CD4-positive, alpha-beta memory T cell (primary cell): ENCODE data around the gene PUSL1. TPM values are rescaled to one million over a fixed set of nuclear protein-coding genes. Genes with fewer than 3 reads are reported as not detected.
A peak's percentile ranks its signal among the peaks of the same experiment; 100 is the strongest.

Experiments
- CTCF ChIA-PET: fragments of 350-600 bp; sonication (Branson Sonifier 250); formaldehyde crosslinking; loops from one replicate; lab custom pipeline; 2021; ENCODE audit warnings: inconsistent platforms; ENCODE audit not compliant: partially characterized antibody; lab: Charles Lee
- POLR2A ChIA-PET: fragments of 350-600 bp; sonication (Branson Sonifier 250); formaldehyde crosslinking; loops from one replicate; lab custom pipeline; 2021; ENCODE audit not compliant: partially characterized antibody; lab: Charles Lee
- DNase-seq, 5 donors: peaks; one replicate each; pipeline versions ENCODE4 v3.0.0 to v3.0.0-alpha.2; 2020 to 2022; ENCODE audit warnings: mixed read lengths in 1 of 5
- H3K27ac ChIP-seq: one replicate; pipeline ENCODE4 v1.7.0; 2013; ENCODE audit warnings: low read depth, low read length
- H3K27me3 ChIP-seq: 2 replicates; pipeline ENCODE4 v1.7.0; 2013; ENCODE audit warnings: mild to moderate bottlenecking, low read length, moderate library complexity; ENCODE audit not compliant: insufficient read depth
- H3K36me3 ChIP-seq: 2 replicates; pipeline ENCODE4 v1.7.0; 2013; ENCODE audit warnings: mild to moderate bottlenecking, low read length, moderate library complexity; ENCODE audit not compliant: insufficient read depth
- H3K4me1 ChIP-seq: 2 replicates; pipeline ENCODE4 v1.7.0; 2013; ENCODE audit warnings: mild to moderate bottlenecking, low read length, moderate library complexity; ENCODE audit not compliant: insufficient read depth
- H3K4me3 ChIP-seq, 2 donors: one replicate each; pipeline ENCODE4 v1.7.0; 2013; ENCODE audit warnings: low read length in 2 of 2, mild to moderate bottlenecking in 1 of 2
- H3K9me3 ChIP-seq, 2 donors: one replicate each; pipeline ENCODE4 v1.7.0; 2013; ENCODE audit warnings: low read length in 2 of 2, control low read depth in 1 of 2; ENCODE audit not compliant: control insufficient read depth in 1 of 2
- H3K27ac Mint-ChIP-seq, 7 donors: one replicate each; pipeline ENCODE4 v1.8.0; 2020 to 2021; ENCODE audit warnings: mixed read lengths in 7 of 7, mild to moderate bottlenecking in 6 of 7, inconsistent platforms in 3 of 7, moderate library complexity in 3 of 7
- H3K27me3 Mint-ChIP-seq, 2 donors: one replicate each; pipeline ENCODE4 v1.8.0; 2020 to 2021; ENCODE audit warnings: mixed read lengths in 2 of 2
- H3K36me3 Mint-ChIP-seq, 2 donors: one replicate each; pipeline ENCODE4 v1.8.0; 2020 to 2021; ENCODE audit warnings: mixed read lengths in 2 of 2, inconsistent platforms in 1 of 2, mild to moderate bottlenecking in 1 of 2
- H3K4me1 Mint-ChIP-seq, 4 donors: one replicate each; pipeline ENCODE4 v1.8.0; 2020 to 2021; ENCODE audit warnings: mixed read lengths in 4 of 4, mild to moderate bottlenecking in 1 of 4
- H3K4me3 Mint-ChIP-seq, 8 donors: one replicate each; pipeline ENCODE4 v1.8.0; 2020 to 2021; ENCODE audit warnings: mixed read lengths in 8 of 8, mild to moderate bottlenecking in 7 of 8, moderate library complexity in 6 of 8, inconsistent platforms in 3 of 8
- H3K9me3 Mint-ChIP-seq, 8 donors: one replicate each; pipeline ENCODE4 v1.8.0; 2020 to 2021; ENCODE audit warnings: mixed read lengths in 8 of 8, mild to moderate bottlenecking in 5 of 8, inconsistent platforms in 3 of 8, moderate library complexity in 1 of 8
- intact Hi-C: fragments of 100-400 bp; cut with micrococcal nuclease; formaldehyde crosslinking; loops from one replicate; pipeline ENCODE4 v1.15.1; 2023
- polyA plus RNA-seq, 2 donors: library from polyadenylated mRNA; unstranded; fragments of 300-500 nt; fragmentation: Illumina TruSeq; gene quantifications; one replicate each; pipeline ENCODE4 v1.2.3, GENCODE V29; 2021
- total RNA-seq, 2 experiments: library from RNA; stranded (reverse); gene quantifications; one replicate each; pipeline ENCODE4 v1.2.3, GENCODE V29; 2021

Gene PUSL1
- total and polyA plus RNA-seq, 4 experiments from 2014 or later: 15.4 to 27.9 (median 20.4) TPM

DNA sequence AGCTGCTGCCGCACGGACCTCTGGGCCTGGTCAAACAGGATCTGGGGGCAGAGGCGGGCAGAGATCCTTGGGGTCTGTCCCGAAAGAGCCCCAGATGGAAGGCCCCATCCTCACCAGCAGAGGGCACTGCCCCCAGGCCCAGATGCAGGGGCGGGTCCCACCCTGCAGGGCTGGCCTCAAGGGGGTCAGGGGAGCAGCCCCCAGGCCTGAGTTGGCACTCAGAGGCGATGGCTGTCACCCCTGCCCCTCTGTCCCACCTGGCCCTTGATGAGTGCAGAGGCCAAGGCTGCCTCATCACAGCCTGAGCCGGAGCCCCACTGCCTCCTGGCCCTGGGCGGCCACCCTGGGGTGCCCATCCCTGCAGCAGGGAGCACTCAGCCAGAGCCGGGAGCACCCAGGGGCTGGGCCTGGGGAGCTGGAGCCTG is 6.4 kb upstream of the PUSL1 start:
- Mint-ChIP-seq H3K36me3 (peaks cover 0 to 3% of the 10 kb centered on the region in 2 donors), H3K27me3 (no peaks in the 10 kb centered on the region), H3K9me3 (peaks cover 0 to 2% (median 0%) of the 10 kb centered on the region in 8 donors), H3K27ac (no peak overlapping the region), H3K4me3 (no peak overlapping the region), H3K4me1 (peaks cover 12 to 20% (median 13%) of the 10 kb centered on the region in 4 donors)
- H3K27ac ChIP-seq: no peak overlapping the region
- peaks cover 26% of the 10 kb centered on the region for H3K4me1 ChIP-seq
- H3K27me3 ChIP-seq: no peaks in the 10 kb centered on the region
- no peak overlapping the region for H3K4me3 ChIP-seq
- H3K9me3 ChIP-seq: no peaks in the 10 kb centered on the region
- no peak for DNase-seq
- intact Hi-C loops: no loop called here
- ChIA-PET POLR2A (no interaction called here), CTCF (no interaction called here)
- H3K36me3 ChIP-seq: no peaks in the 10 kb centered on the region

DNA sequence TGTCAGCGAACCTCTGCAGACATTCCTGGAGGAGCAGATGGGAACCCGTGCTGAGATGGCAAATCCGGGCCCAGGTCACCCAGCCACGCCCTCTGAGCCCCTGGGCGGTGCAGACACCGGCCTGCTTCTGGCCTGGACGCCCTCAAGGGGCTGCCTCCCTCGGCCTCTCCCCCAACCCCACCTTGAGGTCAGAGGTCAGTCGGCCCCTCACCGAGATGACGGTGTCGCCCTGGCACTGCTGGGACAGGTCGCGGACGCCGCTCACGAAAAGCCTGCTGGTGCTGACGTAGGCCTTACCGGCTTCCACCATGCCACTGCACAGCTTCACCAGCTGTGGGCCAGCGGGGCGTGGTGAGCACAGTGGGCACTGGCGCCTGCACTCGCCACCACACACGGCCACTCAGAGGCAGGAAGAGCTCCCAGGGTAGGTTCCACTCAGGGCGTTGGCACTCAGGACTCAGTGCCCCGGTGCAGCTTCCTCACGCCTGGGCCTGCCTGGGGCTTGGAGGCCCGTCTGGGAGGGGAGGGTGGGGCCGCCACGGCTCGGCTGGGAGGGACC is 5.4 kb upstream of the PUSL1 start:
- Histone ChIP-seq H3K9me3 (no peaks in the 10 kb centered on the region), H3K4me3 (no peak overlapping the region), H3K27me3 (no peaks in the 10 kb centered on the region), H3K36me3 (no peaks in the 10 kb centered on the region), H3K4me1 (peaks cover 29% of the 10 kb centered on the region), H3K27ac (no peak overlapping the region)
- CTCF ChIA-PET: no interaction called here
- POLR2A ChIA-PET: no interaction called here
- H3K4me1 Mint-ChIP-seq: peaks cover 14 to 23% (median 16%) of the 10 kb centered on the region in 4 donors
- no peak for DNase-seq
- peaks cover 0 to 4% of the 10 kb centered on the region in 2 donors for H3K36me3 Mint-ChIP-seq
- H3K9me3 Mint-ChIP-seq: peaks cover 0 to 2% (median 0%) of the 10 kb centered on the region in 8 donors
- no peak overlapping the region for H3K27ac Mint-ChIP-seq
- H3K27me3 Mint-ChIP-seq: no peaks in the 10 kb centered on the region
- H3K4me3 Mint-ChIP-seq: no peak overlapping the region
- intact Hi-C loops: no loop called here

DNA sequence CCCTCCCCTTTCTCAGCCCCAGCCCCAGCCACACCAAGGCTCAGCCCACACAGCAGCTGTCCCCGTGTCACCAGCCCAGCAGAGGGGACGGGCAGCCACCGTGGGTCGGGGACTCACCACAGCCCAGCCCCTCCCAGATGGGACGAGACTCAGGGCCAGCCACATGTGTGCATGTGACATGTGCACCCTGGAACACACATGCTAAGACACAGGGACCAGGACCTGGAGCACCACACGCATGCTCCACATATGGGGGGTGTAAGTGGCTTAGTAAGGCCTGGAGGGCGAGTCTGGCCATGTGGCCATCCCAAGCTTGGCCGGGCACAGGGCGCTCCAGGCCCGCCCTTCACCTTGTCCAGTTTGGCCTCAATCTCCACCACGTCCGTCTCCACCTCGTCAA is 4.7 kb upstream of the PUSL1 start:
- CTCF ChIA-PET: no interaction called here
- Mint-ChIP-seq H3K9me3 (peaks cover 0 to 2% (median 0%) of the 10 kb centered on the region in 8 donors), H3K4me1 (peaks cover 14 to 29% (median 16%) of the 10 kb centered on the region in 4 donors), H3K27ac (no peak overlapping the region), H3K36me3 (peaks cover 0 to 7% of the 10 kb centered on the region in 2 donors), H3K4me3 (no peak overlapping the region), H3K27me3 (no peaks in the 10 kb centered on the region)
- Histone ChIP-seq H3K4me3 (no peak overlapping the region), H3K27ac (no peak overlapping the region), H3K9me3 (no peaks in the 10 kb centered on the region), H3K36me3 (no peaks in the 10 kb centered on the region), H3K27me3 (no peaks in the 10 kb centered on the region), H3K4me1 (peaks cover 29% of the 10 kb centered on the region)
- intact Hi-C loops: no loop called here
- POLR2A ChIA-PET: no interaction called here
- no peak for DNase-seq

DNA sequence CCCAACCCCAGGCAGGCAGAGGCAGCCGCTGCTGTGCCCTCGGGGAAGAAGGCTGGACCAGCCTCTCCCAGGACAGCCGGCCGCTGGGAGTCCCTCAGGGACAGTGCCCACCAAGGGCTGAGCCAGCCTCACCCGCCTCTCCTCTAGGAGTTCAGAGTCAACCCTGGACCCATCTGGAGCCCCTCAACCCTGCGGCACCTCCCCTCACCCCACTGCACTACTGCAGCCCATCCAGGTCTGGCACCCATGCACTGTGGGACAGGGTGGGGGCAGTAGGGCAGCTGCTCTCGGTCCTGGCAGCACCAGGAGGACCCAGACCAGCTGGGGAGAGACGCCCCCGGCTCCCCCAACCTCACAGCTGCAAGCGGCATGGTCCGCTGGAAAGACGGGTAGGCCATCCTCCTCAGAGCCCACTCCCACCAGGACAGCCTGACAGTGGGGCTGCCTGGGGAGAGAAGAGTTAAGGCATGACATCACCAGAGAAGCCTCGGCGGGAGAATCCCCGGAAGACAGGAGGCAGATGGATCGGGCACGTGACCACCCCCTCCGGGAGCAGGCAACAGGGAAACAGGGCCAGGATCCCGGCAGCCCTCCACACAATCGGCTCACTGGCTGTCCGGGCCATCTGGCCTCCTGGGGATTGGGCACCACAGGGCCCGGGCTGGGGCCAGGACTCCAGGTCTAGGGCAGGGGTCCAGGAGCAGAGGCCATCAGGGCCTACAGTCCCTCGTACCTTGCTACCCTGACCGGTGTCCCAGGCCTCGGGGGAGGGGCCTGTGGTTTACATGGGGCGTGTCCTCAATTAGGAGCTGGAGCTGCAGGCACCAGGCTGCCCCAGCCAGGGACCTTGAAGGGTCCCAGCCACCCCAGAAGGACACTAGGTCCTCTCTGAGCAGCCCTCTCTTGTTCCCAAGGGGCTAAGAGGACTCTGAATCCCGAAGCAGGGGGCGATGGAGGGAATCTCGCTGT is 3.8 kb upstream of the PUSL1 start:
- Histone ChIP-seq H3K27ac (peak overlapping the region; percentile 24), H3K27me3 (no peaks in the 10 kb centered on the region), H3K36me3 (no peaks in the 10 kb centered on the region), H3K4me1 (peaks cover 34% of the 10 kb centered on the region), H3K9me3 (no peaks in the 10 kb centered on the region), H3K4me3 (no peak overlapping the region)
- no peak for DNase-seq
- Mint-ChIP-seq H3K27ac (peak overlapping the region in 3 of 7 donors; percentile 60 to 92 (median 88)), H3K4me1 (peaks cover 14 to 29% (median 19%) of the 10 kb centered on the region in 4 donors), H3K9me3 (peaks cover 0 to 2% (median 0%) of the 10 kb centered on the region in 8 donors), H3K27me3 (no peaks in the 10 kb centered on the region), H3K4me3 (peak overlapping the region in 7 of 8 donors; percentile 35 to 92 (median 87)), H3K36me3 (peaks cover 0 to 7% of the 10 kb centered on the region in 2 donors)
- CTCF ChIA-PET: interaction anchor here (0.9 to 1.4 kb wide), 6 partner anchors 43 to 200 kb away, joined by 3 to 9 read pairs (median 6); partner anchors contain the start of gene AURKAIP1
- POLR2A ChIA-PET: interaction anchor here (0.6 to 1.4 kb wide), 7 partner anchors 10 to 146 kb away, joined by 3 to 7 read pairs (median 3); partner anchors contain the start of genes AURKAIP1 and UBE2J2
- intact Hi-C loops: no loop called here

DNA sequence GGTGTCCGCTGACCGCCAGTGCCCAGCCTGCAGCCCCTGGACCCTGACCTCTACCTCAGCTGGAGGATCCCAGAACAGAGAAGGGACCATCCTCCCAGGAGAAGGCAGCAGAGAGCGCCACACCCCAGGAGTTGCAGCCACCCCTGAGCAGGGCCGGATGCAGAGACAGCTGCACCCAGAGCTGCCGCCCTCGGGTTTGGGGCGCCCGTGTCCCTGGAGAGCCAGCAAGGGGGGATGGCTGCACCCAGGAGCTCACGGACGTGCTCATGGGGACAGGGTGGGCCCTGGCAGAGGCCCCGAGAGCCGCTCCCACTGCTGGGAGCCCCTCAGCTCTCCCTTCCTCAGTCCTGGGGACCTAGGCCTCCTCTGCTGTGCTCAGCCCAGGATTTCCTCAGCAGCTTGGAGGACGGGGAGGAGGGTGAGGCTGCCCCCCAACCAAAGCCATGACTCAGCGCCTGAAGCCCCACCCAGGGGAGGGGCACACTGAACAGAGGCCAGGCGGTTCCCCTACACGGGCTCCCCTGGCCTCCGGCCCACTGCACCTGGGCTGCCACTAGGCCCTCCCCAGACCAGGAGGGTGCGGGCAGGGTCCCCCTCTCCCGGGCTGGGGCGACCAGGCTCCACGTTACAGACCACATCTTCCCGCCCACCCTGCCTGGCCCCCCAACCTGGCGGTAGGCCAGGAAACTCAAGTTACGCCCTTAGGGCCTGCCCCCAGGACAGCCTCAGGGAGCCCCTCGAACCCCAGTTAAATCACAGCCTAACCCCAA is 2.9 kb upstream of the PUSL1 start:
- H3K27me3 ChIP-seq: no peaks in the 10 kb centered on the region
- Mint-ChIP-seq H3K9me3 (peaks cover 0 to 2% (median 0%) of the 10 kb centered on the region in 8 donors), H3K27ac (peak overlapping the region in 5 of 7 donors; percentile 41 to 92 (median 85)), H3K27me3 (no peaks in the 10 kb centered on the region), H3K4me3 (peak overlapping the region; percentile 84 to 92 (median 89)), H3K4me1 (peaks cover 13 to 29% (median 20%) of the 10 kb centered on the region in 4 donors), H3K36me3 (peaks cover 0 to 7% of the 10 kb centered on the region in 2 donors)
- H3K4me3 ChIP-seq: peak overlapping the region in 1 of 2 donors; percentile 39
- no peaks in the 10 kb centered on the region for H3K9me3 ChIP-seq
- intact Hi-C loops: no loop called here
- H3K4me1 ChIP-seq: peaks cover 36% of the 10 kb centered on the region
- ChIA-PET CTCF (interaction anchor here (0.9 to 1.4 kb wide), 6 partner anchors 42 to 199 kb away, joined by 3 to 9 read pairs (median 6); partner anchors contain the start of gene AURKAIP1), POLR2A (interaction anchor here (0.6 to 1.4 kb wide), 7 partner anchors 11 to 147 kb away, joined by 3 to 7 read pairs (median 3); partner anchors contain the start of genes AURKAIP1 and UBE2J2)
- DNase-seq: peak; percentile 48 to 81 (median 59)
- H3K27ac ChIP-seq: peak overlapping the region; percentile 24
- H3K36me3 ChIP-seq: no peaks in the 10 kb centered on the region

DNA sequence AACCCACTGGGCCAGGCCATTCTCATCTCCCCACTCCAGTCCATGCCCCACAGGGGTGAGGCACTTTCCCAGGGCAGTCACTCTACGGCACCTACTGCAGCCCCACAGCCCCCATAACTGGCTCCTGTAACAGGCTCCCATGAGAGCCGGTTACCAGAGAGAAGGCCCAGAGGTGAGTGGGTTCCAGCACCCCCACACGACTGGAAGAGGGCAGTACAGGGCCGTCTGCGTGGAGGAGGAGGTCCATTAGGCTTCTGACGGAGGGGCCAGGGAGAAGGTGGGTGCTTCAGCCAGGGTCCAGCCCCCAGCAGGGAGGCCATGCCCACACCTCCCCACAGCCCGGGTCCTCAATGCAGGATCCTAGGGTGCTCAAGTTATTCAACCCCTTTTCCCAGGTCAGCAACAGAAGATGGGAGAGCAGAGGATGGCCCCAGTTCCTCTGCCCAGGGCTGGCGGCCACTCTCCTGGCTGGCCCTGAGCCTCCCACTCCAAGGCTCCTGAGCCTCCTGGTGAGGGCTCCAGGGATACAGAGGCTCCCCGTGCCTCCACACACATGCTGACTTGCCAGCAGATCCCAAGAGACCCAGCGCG is 2.2 kb upstream of the PUSL1 start:
- H3K4me1 Mint-ChIP-seq: peaks cover 13 to 29% (median 20%) of the 10 kb centered on the region in 4 donors
- intact Hi-C loops: no loop called here
- peak overlapping the region; percentile 33 to 59 for H3K4me3 ChIP-seq
- DNase-seq: no peak
- H3K4me3 Mint-ChIP-seq: peak overlapping the region; percentile 84 to 92 (median 89)
- H3K27ac ChIP-seq: peak overlapping the region; percentile 54
- no peaks in the 10 kb centered on the region for H3K27me3 Mint-ChIP-seq
- peaks cover 0 to 2% (median 0%) of the 10 kb centered on the region in 8 donors for H3K9me3 Mint-ChIP-seq
- peaks cover 36% of the 10 kb centered on the region for H3K4me1 ChIP-seq
- H3K36me3 ChIP-seq: peaks cover 1% of the 10 kb centered on the region
- peak overlapping the region; percentile 72 to 92 (median 88) for H3K27ac Mint-ChIP-seq
- POLR2A ChIA-PET: interaction anchor here (1.0 to 1.3 kb wide), 5 partner anchors 14 to 148 kb away, joined by 3 to 4 read pairs (median 3); partner anchors contain the start of gene AURKAIP1
- H3K9me3 ChIP-seq: no peaks in the 10 kb centered on the region
- CTCF ChIA-PET: interaction anchor here (1.3 kb wide), 2 partner anchors 68 to 134 kb away, joined by 5 to 6 read pairs; partner anchors contain the start of gene AURKAIP1
- H3K36me3 Mint-ChIP-seq: peaks cover 0 to 8% of the 10 kb centered on the region in 2 donors
- no peaks in the 10 kb centered on the region for H3K27me3 ChIP-seq
